ENCODE results near the gene NEDD8.

NEDD8 gene

GRCh38 chr14:24177041-24177825 is 54.9 kb downstream of the NEDD8 start:
- TF ChIP-seq SIN3A (IDR thresholded peaks at IDR 0.05; ENCODE audit: borderline replicate concordance, insufficient read depth, low read length), result no peak
- TF ChIP-seq, protein P1, sequence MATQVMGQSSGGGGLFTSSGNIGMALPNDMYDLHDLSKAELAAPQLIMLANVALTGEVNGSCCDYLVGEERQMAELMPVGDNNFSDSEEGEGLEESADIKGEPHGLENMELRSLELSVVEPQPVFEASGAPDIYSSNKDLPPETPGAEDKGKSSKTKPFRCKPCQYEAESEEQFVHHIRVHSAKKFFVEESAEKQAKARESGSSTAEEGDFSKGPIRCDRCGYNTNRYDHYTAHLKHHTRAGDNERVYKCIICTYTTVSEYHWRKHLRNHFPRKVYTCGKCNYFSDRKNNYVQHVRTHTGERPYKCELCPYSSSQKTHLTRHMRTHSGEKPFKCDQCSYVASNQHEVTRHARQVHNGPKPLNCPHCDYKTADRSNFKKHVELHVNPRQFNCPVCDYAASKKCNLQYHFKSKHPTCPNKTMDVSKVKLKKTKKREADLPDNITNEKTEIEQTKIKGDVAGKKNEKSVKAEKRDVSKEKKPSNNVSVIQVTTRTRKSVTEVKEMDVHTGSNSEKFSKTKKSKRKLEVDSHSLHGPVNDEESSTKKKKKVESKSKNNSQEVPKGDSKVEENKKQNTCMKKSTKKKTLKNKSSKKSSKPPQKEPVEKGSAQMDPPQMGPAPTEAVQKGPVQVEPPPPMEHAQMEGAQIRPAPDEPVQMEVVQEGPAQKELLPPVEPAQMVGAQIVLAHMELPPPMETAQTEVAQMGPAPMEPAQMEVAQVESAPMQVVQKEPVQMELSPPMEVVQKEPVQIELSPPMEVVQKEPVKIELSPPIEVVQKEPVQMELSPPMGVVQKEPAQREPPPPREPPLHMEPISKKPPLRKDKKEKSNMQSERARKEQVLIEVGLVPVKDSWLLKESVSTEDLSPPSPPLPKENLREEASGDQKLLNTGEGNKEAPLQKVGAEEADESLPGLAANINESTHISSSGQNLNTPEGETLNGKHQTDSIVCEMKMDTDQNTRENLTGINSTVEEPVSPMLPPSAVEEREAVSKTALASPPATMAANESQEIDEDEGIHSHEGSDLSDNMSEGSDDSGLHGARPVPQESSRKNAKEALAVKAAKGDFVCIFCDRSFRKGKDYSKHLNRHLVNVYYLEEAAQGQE (IDR thresholded peaks at IDR 0.05; ENCODE audit: insufficient read depth in 1 of 2, low read depth in 2 of 2, low read length in 2 of 2), result no peak
- no peak for TF ChIP-seq TAF1 (IDR thresholded peaks at IDR 0.05; ENCODE audit: borderline replicate concordance, insufficient read depth, low read length)
- no peak for TF ChIP-seq POLR2AphosphoS5 (IDR thresholded peaks at IDR 0.05; ENCODE audit: low read depth, low read length)
- no peak for TF ChIP-seq FOXP2 (optimal IDR thresholded peaks at IDR 0.05; ENCODE audit: borderline replicate concordance, extremely low read depth, extremely low read length, insufficient read depth)

DNA sequence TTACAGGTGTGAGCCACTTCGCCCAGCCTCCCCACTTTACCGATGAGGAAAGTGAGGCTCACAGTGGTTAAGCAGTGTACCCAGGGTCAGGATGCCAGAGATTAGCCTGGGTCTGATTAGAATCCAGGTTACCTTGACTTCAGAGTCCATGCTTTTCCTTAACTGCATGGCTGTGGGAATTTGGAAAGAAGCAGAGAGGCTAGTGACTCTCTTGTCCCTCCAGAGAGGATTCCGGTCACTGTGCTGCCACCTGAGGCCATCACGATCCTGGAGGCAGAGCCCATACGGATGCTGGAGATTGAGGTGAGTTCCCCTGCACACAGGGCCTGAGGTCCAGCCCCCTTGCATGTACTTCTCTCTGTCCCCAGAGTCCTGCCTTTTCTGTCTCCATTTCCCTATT is 55.6 kb downstream of the NEDD8 start:
- no peak for TF ChIP-seq POLR2AphosphoS5 (IDR thresholded peaks at IDR 0.05; ENCODE audit: low read depth, low read length)
- TF ChIP-seq FOXP2 (optimal IDR thresholded peaks at IDR 0.05; ENCODE audit: borderline replicate concordance, extremely low read depth, extremely low read length, insufficient read depth), result no peak
- TF ChIP-seq TAF1 (IDR thresholded peaks at IDR 0.05; ENCODE audit: borderline replicate concordance, insufficient read depth, low read length), result no peak
- TF ChIP-seq, protein P1 (IDR thresholded peaks at IDR 0.05; ENCODE audit: insufficient read depth in 1 of 2, low read depth in 2 of 2, low read length in 2 of 2), result no peak
- no peak for TF ChIP-seq SIN3A (IDR thresholded peaks at IDR 0.05; ENCODE audit: borderline replicate concordance, insufficient read depth, low read length)

DNA sequence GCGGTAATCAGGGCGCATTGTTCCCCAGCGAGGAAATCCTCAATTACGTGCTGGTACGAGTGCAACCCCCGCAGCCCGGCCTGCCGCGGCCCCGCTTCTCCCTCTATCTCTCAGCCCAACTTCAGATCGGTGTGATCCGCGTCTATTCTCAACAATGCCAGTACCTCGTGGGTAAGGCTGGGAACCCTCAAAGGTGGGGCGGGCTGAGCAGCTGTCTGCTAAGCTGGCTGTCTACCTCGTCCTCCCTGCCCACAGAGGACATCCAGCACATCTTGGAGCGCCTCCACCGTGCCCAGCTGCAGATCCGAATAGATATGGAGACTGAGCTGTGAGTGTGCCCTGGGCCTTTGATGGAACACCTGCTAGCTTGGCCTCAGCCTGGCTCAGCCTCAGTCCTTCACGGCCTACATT is 59.3 kb downstream of the NEDD8 start:
- TF ChIP-seq TAF1 (IDR thresholded peaks at IDR 0.05; ENCODE audit: borderline replicate concordance, insufficient read depth, low read length), result no peak
- TF ChIP-seq SIN3A (IDR thresholded peaks at IDR 0.05; ENCODE audit: borderline replicate concordance, insufficient read depth, low read length), result no peak
- no peak for TF ChIP-seq POLR2AphosphoS5 (IDR thresholded peaks at IDR 0.05; ENCODE audit: low read depth, low read length)
- TF ChIP-seq, protein P1 (IDR thresholded peaks at IDR 0.05; ENCODE audit: insufficient read depth in 1 of 2, low read depth in 2 of 2, low read length in 2 of 2), result no peak
- TF ChIP-seq FOXP2 (optimal IDR thresholded peaks at IDR 0.05; ENCODE audit: borderline replicate concordance, extremely low read depth, extremely low read length, insufficient read depth), result no peak

DNA sequence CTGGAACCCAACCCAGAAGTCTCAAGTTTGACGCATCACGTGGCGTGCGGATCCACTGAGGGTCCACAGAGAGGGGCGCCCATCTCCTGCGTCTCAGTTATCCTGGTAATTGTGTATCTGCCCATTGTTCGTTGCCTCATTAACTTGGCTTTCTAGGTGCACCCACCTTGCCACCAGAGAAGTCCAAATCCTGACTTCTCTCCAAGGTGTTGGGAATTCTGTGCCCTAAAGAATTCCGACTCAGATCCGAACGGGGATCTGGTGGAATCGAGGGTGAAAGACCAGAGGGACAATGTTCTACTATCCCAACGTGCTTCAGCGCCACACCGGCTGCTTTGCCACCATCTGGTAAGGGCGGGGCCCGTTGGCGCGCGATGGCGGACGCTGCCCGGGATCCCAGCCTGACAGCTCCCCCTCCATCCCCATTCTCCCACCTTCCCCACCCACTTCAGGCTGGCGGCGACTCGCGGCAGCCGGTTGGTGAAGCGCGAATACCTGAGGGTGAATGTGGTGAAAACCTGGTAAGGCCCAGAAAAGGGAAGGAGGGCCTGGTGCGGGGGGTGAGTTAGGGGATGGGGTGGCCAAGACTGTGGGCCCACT is 59.8 kb downstream of the NEDD8 start:
- no peak for TF ChIP-seq POLR2AphosphoS5 (IDR thresholded peaks at IDR 0.05; ENCODE audit: low read depth, low read length)
- TF ChIP-seq TAF1 (IDR thresholded peaks at IDR 0.05; ENCODE audit: borderline replicate concordance, insufficient read depth, low read length), result no peak
- no peak for TF ChIP-seq FOXP2 (optimal IDR thresholded peaks at IDR 0.05; ENCODE audit: borderline replicate concordance, extremely low read depth, extremely low read length, insufficient read depth)
- TF ChIP-seq, protein P1 (IDR thresholded peaks at IDR 0.05; ENCODE audit: insufficient read depth in 1 of 2, low read depth in 2 of 2, low read length in 2 of 2), result no peak
- no peak for TF ChIP-seq SIN3A (IDR thresholded peaks at IDR 0.05; ENCODE audit: borderline replicate concordance, insufficient read depth, low read length)

Data from PFSK-1 (cell line).